T-helper 1 cell treated with Interleukin-12 subunit alpha and Interleukin-12 subunit beta and Interleukin-4 antibody, amounts not matched to agents 30 ng/mL and 1 ng/mL, for 36 hours (primary cell): Measurements from ENCODE around the gene GAN. TPM values are rescaled to one million over a fixed set of nuclear protein-coding genes. Genes with fewer than 3 reads are reported as not detected.

Experiments used
- intact Hi-C: fragments of 100-400 bp; cut with micrococcal nuclease; formaldehyde crosslinking; loops from one replicate; pipeline ENCODE4 v1.15.1; 2024
- total RNA-seq: library from RNA; stranded (reverse); gene quantifications from 2 replicates; pipeline ENCODE4 v1.2.3, GENCODE V29; 2022

The GAN gene
- total RNA-seq, 1 donor from 2014 or later, result 8.7 TPM

DNA sequence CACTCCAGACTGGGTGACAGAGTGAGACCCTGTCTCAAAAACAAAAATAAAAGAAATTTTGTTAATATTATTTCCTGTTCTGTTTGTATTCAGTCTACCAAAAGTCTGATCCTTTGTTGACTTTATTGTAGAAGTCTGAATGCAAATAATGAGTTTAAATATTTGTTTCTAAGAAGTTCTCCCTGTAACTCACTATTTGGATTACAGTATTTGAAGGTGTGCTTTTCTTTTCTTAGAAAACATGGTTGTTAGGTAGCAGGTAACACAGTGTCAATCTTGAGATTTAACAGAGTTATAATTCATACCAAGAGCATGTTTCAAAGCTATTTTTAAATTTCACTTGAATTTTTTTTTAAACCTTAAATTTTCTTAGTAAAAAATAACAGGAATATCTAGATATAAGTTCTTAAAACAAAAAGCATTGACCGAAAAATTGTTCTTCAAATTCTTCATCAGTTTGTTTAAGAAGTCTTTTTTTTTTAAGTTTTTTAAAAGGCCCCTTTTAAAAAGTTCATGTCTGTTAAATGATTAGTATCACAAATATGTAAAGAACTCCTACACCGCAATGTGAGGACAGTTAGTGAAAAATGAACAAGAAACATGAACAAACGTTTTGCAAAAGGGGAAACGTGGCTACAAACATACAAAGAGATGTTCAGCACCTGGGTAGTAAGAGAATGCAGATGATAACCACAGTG lies 35.0 kb downstream of the GAN start:
- intact Hi-C loops, result no loop called here

DNA sequence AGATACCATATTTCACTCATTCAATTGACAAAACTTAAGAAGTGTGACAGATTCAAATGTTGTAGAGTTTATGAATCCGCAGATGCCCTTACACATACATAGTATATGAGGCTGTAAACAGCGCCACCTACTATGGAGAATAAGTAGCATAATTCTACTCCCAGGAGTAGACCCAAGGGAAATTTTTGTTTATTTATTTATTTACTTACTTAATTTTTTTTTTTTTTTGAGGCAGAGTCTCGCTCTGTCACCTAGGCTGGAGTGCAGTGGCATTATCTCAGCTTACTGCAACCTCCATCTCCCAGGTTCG lies 35.5 kb downstream of the GAN start:
- intact Hi-C loops, result no loop called here

DNA sequence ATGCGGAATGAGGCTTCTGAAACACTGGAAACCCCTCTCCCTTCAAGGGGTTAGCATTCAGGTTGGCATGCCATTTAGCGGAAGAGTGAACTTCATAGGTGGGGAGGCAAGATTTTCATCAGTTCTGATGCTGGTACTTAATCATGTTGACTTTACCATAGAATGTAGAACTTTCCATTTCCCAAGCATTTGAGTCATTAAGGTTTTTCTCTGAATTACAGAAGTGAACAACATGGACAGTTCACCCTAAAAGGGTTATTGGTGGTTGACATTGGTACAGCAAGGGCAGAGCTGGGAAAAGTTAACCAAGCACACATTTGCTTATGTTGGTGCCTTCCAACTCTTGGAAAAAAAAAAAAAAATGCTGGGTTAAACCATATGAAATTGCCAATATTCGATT lies 39.1 kb downstream of the GAN start:
- intact Hi-C loops, result no loop called here

DNA sequence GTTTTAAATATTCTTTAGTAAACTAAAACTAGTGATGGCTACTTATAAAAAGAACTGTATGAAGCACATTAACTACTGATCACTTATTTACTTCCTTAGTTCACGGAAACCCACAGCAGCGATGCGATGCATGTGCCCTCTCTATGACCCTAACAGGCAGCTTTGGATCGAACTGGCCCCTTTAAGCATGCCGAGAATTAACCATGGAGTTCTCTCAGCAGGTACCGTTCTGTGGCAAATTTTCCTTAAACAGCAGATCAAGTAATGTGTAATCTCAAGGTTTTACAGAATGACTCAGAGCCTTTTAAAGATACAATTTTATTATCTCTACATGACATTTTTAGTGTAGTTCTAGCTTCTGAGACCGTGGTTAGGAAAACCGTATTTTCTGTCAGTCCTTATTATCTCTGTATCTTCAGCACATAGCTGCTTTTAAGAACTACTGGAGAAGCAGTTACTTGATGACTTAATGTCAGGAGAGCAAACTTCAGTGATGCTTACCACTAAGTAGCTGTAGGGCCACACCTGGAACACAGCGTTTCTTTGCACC lies 43.0 kb downstream of the GAN start:
- intact Hi-C loops, result no loop called here

DNA sequence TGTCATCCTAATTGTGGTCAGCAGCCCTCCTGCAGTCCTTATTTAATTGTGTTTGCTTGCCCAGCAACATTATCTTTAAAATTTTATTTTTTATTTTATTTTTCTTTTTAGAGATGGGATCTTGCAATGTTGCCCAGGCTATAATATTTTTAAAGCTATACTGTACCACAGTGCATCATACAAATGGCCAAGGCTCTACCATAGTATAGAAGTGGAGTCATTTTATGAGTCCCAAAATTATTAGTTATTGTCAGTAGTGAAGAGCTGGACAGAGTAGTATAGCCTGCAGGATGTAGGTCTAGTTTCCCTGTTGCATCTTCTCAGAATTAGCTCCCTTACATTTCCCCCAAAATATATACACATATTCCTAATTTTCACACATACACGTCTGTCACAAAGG lies 44.1 kb downstream of the GAN start:
- intact Hi-C loops, result no loop called here

DNA sequence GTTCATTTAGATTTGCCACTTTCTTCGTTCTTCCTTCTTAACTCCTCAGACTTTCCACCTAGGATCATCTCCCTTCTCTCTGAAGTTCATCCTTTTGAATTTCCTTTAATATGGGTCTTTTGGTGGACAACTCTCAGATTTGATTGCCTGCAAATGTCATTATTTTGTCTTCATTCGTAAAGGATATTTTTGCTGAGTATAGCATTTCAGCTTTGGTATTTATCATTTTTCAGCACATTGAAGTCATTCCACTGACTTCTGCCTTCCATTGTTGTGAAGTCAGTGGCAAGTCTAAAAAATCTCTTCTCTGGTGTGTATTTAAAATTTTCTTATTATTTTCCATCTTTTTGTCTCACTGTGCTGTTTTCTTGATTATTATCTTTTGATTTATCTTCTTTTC lies 45.4 kb downstream of the GAN start:
- intact Hi-C loops, result no loop called here

DNA sequence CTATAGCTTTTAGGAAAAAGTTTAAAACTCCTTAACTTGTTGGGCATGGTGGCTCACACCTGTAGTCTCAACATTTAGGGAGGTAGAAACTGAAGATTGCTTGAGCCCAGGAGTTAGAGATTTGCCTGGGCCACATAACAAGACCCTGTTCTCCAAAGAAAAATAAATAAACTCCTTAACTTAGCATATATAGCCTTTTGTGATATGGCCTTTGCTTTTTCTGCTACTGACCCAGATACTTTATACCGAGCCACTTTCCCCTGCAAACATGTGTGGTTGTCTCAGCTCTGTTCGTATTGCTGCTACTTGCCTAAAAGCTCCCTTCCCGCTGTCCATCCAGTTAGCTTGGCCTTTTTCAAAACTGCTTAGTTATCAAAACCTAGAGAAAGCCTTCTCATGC lies 51.0 kb downstream of the GAN start:
- intact Hi-C loops, result loop anchor here (1.0 to 5.0 kb wide), 8 partner anchors 38 to 522 kb away; no protein-coding TSS in a partner anchor

DNA sequence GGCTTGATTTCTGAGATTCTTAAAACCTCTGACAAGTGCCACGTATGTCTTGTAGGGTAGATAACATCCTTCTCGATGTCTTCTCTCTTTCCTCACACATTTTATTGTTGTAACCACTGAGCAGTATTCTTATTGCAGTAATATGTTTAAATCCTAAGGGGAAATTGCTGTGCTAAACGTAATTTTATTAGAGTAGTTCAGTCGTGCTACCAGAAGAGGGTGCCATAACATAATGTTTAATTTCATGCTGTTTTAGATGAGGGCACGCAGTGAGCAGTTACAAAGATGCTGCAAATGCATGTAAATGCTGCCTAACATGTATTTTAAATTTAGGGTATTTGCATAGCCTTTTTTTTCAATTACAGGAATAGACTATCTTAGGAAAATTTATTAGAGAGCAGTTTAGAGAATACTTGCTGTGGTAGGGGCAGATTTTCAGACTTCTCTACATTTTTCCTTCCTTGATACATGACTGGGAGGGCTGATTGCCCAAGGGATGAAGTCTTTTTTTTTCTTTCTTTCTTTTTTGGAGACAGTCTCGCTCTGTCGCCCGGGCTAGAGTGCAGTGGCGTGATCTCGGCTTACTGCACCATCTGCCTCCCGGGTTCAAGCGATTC lies 51.7 kb downstream of the GAN start:
- intact Hi-C loops, result loop anchor here (1.0 to 5.0 kb wide), 8 partner anchors 37 to 521 kb away; no protein-coding TSS in a partner anchor

DNA sequence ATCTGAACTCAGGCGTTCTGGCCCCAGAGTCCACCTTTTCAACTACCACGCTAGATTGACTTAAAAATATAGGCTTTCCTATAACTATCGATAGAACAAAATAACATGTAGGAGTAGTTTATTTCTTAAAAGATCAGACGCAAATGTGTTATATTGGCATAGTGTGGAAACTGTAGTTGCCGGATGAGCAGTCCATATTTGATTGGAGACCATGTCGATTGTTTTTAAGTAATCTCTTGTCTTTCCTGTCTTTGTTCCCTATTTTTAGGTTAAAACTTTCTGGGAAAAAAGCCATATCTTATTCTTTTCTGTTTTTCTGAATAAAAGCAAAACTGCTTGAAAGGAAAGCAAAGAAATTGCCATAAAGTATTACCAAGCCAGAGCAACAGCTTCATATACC lies 53.1 kb downstream of the GAN start:
- intact Hi-C loops, result loop anchor here (5.0 kb wide), 1 partner anchor 519 kb away; no protein-coding TSS in a partner anchor

DNA sequence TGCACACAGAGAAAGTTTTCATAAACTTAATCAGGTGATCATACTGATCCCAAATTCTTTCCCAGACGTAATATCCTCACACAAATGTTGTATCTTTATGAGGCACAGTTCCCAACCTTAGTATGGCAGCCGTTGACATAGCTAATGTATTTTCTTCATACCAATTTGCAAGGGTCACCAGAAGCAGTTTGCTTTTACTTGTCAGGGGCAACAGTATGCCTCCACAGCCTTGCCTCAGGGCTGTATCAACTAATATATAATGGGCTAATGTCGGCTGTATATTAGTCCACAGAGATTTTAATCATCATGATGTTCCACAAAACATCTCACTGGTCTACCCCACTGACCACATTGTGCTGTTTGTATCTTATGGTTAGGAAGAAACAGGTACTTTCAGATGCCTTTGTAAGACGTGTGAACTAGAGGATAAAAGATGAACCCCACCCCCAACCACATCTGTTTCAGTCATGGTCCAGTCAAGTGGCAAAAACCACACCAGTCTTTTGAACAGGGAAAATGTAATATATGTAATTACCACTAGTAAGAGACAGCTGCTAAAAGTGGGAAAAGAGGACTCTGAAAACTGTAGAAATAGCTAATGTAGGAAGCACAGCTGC lies 55.2 kb downstream of the GAN start:
- intact Hi-C loops, result loop anchor here (5.0 kb wide), 1 partner anchor 517 kb away; no protein-coding TSS in a partner anchor

DNA sequence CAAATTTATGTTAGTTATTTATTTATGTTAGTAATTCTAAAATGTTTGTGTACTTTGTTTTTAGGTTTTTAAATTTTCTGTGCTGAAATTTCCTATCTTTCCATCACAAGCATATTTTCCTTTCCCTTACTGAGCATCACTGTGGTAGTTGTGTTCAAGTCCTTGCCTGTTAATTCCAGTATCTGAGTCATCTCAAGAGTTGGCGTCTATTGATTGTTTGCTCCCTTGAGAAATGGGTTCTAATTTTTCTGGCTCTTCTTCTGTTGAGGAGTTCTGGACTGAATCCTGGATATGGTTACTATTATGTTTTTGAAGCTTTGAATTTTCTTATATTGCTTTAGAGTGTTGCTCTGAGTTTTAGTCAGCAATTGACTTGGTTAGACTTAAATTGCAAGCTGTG lies 56.3 kb downstream of the GAN start:
- intact Hi-C loops, result no loop called here

DNA sequence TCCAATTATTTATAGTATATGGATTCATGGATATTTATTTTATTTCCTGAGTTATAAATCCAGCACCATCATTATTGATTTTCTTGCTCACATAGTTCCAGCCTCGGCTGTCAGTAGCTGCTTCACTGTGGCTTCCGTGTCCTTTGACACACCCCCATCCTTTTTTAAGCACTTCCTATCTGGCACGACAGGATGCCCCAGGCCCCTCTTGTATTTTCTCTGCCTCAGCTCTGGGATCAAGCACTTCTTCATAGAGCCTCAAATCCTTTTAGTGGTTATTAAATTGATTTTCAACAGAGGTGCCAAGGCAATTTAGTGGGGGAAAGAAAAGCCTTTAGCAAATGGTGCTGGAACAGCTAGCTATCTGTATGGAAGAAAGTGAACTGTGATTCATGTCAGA lies 59.8 kb downstream of the GAN start:
- intact Hi-C loops, result no loop called here

DNA sequence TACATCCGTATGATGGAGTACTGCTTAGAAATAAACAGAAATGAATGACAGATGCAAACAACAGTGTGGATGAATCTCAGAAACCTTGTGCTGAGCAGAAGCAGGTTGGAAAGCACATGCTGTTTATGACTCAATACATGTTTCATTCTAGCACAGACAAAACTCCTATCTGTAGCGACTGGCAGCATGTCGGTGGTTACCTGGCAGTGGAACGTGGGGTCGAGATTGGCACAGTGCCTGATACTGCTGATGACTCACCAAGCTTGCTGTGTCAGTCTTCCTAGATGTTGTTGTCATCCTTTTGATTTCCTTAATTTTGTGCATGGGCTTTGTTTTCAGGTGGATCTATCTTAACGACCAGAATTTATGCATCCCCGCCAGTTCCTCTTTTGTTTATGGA lies 62.1 kb downstream of the GAN start:
- intact Hi-C loops, result no loop called here

DNA sequence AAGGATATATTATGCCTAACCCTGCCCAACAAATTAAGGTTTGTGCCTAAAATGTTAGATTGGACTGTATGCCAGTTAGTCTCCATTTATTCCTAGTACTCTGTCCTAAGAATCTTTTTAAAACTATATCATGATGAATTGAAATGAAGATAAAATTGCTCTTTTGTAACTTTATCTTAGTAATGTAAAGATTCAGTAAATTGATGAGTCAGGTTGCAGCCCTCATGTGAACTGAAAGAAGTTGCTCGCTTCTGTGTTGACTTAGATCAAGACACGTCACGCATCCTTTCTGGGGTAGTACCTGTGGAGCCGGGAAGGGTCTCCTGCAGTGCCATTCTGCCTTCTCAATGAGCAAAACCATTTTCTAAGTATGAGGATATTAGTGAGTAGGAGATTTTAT lies 63.3 kb downstream of the GAN start:
- intact Hi-C loops, result no loop called here

DNA sequence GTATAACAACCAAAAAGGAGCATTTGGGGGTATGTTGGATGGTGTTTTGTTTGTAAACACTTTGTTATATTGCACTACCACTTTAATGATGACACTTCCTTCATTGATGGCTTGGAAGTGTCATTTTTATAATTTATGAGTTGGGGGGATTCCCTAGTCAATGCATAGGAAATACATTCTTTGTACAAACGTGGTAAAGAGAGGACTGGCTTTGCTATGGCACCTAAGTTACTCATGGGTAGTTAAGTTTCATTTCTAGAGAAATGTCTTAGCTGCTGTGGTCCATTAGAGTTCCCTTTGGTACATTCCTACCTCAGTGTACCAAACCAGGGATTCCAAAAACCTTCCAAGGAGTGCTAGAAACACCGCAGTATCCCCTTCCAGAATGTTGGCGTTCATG lies 66.2 kb downstream of the GAN start:
- intact Hi-C loops, result no loop called here

DNA sequence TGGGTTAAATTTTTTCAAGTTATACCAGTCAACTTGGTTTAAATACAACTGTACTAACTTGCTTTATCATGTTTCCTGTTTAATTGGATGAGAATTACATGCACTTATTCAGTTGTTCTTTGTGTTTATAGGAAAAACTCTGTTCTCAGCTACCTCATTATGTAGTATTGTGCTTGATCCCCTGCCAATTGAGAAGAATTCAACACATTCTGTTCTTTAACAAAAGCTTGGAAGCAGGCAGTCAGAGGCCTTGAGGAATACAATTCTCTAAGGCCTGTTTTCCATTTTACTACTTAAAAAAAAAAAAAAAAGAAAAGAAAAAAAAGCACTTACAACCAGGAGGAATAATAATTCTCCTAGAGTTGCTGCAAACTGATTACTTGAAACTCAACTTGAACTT lies 69.2 kb downstream of the GAN start:
- intact Hi-C loops, result no loop called here

DNA sequence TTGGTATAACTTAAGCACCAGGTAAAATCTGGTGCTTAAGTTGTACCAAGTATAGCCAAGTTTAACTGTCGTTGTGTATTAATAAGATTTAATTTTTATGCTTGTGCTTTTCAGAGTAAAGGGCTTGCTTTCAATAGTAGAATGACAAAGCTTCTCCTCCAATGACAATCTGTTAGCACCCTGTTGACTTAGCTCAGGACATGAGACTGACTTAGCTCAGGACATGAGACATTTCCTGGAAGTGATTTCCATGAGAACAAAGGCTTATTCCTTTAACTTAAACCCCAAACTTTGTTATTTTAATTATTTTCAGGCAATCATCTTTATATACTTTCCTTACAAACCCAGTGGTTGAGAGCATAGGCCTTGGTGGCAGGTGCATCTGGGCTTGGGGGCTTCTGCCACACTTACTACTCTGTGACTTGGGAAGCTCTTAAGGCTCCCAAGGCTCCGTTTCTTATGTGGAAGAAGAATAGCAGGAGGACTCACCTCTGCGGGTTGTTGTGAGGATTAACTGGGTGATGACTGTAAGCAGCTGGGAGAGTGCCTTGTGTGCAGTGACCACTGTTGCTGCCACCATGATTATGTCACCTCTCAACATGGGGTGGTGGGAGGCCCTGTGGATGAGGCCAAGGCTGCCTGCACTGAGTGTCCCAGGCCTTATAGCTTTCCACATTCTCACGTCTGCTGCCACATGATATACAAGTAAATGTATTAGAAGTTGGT lies 70.4 kb downstream of the GAN start:
- intact Hi-C loops, result no loop called here

DNA sequence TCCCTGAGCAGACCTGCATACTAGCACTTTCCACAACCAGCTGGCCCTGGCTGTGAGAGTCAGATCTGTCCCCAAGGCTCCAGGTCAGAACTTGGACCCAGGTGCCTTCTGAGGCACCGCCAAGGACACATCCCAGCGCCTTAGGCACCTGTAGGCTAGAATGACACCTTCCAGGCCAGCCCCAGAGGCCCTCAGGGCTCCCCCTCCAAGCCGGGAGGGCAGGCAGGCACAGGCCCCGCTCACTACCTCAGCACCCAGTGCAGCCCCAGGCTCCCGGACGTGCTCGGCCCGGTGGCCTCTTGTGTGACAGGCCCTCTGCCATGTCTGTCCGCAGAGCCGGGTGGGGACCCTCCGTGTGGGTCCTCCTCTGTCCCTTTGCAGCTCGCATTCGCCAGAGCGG lies 73.6 kb downstream of the GAN start:
- intact Hi-C loops, result no loop called here

DNA sequence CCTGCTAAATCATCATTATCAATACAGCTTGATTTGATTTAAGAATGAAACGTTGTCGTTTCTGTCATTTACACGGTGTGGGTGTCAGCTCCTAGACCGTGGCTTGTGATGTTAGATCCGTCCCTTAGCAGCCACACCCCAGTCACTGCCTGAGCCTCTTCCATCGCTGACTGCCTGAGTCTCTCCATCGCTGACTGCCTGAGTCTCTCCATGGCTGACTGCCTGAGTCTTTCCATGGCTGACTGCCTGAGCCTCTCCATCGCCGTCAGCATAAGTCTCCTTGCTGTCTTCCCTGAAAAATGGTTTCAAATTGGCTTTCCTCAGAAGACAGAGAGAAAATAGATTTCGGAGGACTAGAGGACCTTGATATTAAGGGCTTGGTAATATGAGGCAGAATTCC lies 76.1 kb downstream of the GAN start:
- intact Hi-C loops, result no loop called here

DNA sequence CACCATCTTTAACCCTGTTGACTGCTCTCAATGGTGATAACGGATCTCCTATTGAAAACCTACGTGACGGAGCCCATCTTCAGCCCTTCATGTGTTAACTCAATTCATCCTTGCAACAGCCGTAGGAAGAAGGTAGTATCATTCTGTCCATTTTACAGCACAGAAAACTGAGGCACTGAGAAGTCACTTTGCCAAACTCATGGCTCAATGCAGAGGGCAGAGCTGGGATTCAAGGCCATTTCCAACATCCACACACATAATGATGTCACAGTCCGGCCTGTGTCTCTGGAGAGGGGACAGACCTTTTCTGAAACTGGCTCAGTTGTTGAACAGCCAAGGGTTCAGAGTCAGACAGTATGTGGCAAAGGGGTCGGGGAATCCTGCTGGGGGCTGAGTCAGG lies 77.2 kb downstream of the GAN start:
- intact Hi-C loops, result no loop called here

DNA sequence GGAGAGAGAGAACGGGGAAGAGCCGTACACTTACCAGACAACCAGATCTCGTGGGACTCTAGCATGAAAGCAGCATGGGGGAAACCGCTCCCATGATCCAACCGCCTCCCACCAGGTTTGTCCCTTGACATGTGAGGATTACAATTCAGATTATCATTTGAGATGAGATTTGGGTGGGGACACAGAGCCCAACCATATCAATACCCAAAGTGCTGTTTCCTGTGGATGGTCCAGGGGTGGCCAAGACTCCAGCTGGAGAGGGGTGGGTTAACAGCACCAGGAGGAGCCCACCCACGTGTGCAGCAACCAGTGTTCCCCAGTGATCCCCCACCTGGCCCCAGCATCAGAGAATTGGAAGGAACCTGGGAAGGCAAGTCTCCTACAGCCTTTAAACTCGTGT lies 79.7 kb downstream of the GAN start:
- intact Hi-C loops, result no loop called here
